ENCODE results near the gene RGS4.
"Not testable (repeated sequence)": the region's sequence is repeated elsewhere in the genome, so short reads cannot be mapped to it uniquely, and the experiment has no call there.

RGS4 gene

DNA sequence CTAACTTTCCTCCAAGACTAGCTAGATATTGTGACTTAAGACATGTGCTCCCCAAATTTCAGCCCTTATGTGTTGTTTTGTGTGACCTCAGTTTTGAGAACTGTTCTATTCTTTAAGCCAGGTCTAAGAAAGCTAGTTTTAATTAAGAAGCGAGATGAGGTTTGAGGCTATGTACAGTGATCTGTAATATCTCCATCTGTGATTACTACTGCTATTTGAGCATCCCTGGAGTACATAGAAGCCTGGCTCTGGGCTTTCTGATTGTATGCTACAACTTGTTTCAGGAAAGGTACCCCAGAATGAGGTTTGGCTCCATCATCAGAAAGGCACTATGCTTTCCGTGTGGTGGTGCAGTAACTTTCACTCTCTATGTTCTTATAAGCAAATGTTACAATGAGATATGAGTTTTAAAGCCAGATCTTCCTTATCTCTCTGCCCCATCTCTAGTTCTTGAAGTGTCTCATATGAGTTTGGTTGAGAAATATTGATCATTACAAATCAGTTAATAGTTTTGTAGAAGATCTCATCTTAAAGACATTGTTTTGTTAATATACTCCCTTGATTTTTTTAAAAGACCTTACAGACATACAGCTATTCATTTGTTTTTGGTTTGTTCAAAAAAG, 605 bp downstream of the RGS4 start:
- ATAC-seq (no peak), DNase-seq (no peak)

DNA sequence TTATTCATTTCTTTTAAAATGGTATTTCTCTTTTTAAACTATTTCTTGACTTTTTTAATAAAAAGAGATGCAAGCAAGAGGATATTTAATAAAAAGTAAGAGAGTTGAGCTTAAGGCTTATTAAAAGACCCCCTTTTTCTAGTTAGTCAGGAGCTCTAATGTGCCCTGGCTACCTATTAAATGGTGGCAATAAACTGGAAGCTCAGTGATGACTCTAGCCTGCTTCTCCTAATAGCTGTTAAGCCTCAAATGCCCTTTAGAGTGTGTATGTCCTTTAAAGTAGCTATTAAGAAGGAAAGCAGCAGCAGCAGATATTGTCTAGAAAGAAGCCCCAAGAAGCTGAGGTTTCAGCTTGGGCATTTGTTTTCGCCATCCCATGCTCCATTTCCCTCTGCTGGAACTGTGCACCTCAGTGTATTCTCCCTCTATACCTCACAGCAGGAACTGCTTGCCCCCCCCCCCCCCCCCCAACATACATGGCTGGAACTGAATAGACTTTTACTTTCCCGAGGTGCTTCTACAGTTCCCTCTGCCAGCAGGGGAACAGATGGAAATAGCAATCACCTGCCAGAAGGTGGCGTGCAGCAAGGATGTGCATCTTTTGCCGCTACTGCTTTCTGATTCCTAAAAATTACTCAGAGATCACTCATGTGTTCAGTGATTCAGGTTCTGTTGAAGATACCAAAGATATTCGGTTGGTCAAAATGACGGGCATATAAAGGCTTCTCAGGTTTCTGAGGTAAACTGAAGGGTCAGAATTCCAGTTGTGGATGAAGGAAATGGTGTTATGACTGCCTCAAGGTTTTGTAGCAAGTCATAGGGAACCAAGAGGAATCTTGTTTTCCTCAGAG, 2.5 kb downstream of the RGS4 start:
- DNase-seq, result peak; percentile 41
- no peak for ATAC-seq

DNA sequence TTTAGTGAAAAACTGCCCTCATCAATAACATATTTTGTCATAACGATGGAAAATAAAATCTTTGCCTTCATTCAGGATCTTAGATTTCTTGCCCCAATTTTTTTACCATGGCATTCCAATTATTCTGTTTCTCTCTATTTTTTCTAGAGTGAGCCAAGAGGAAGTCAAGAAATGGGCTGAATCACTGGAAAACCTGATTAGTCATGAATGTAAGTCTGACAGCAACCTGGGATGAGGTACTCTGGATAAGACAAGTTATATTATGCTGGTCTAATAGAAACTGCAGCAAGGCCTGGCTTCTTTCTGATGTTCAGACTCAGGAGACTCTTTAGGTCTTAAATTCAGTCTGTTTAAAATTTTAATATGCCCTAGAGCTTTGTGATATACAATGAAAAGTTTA, 3.5 kb downstream of the RGS4 start:
- no peak for DNase-seq
- ATAC-seq, result no peak

- ATAC-seq (no peak), DNase-seq (no peak)
Observed at GRCh38 chr1:163074004-163074403, 4.8 kb downstream of the RGS4 start.

DNA sequence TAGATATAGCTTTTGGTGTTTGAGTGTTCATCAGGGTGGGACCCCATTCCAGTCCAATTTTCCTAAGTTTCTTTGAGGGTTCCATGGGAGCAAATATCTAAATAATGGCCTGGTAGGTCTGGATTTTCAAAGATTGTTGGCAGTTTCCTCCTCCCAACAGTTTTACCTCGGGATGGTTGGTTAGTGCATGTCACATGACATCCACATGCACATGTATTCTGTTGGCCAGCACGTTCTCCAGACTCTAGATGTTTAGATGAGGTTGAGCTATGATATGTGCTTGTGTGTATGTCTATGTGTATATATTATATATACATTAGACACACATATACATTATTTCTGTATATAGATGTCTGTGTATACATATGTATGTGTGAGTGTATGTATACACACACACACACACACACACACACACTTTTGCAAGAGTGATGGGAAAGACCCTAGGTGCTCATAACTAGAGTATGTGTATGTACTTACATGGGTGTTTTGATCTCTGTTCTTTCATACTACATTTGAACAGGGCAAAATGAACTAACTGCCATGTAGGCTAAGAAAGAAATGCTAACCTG, 5.6 kb downstream of the RGS4 start:
- no peak for ATAC-seq

GRCh38 chr1:163076044-163076443, 6.9 kb downstream of the RGS4 start:
- no peak for ATAC-seq
- no peak for DNase-seq

More for the DNA sequence above, 5.6 kb downstream of the RGS4 start:
- no peak for DNase-seq

GRCh38 chr1:163076446-163076845, 7.3 kb downstream of the RGS4 start:
- no peak for ATAC-seq

DNA sequence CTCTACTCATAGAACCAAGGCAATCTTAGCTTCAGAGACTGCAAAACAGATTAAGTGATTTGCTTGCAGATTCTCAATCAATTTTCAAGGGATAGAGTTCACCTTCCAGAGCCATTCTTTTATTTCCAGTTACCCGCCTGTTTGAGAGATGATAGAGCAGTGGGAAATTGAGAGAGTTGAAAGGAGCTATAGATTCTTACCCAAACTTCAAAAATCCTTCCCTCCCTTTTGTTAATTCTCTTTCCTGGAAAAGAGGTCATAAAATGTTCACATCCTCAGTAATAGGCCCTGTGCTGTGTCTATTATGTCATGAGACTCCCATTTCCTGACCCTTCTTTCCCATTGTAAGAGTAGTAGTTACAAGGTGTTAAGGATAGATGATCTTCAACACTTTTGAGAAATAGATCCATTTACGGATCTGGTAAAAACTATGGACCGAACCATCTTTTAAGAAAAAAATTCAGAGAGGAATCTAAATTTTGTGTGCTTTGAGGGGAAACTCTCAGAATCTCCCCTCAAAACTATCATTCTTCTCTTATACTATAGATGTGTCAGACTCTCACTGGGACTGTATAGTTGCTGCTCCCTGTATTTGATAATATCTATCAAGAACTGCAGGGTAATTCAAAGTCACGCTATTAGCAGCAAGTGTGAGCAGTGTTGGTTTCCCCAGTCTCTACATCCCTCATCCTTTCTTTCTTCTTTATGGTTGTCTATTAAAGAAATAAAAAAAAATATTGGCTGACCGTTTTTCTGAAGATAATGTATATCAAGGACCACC, 8.0 kb downstream of the RGS4 start:
- ATAC-seq (no peak), DNase-seq (no peak)

More at GRCh38 chr1:163076446-163076845, 7.3 kb downstream of the RGS4 start:
- DNase-seq, result no peak

- DNase-seq (no peak), ATAC-seq (no peak)
Observed at GRCh38 chr1:163082971-163083370, 13.8 kb downstream of the RGS4 start.

GRCh38 chr1:163083690-163084089, 14.5 kb downstream of the RGS4 start:
- DNase-seq, result no peak
- ATAC-seq, result no peak

DNA sequence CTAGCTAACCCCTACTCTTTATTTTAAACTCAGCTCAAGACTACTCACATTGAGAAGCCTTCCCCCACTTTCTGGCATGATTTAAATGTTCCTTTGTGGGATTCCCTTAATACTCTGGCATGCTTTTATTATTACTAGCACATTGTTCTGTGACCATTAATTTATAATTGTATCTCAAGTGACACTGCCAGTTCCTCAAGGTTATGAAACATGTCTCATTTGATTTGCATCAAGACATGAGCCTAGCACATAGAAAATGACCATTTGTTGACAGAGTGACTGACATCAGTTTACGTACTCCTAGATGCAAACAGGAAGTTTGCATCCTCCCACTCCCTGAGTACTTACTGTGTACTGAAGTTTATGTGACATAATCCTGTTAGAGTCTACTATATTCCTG, 15.2 kb downstream of the RGS4 start:
- DNase-seq, result no peak

DNA sequence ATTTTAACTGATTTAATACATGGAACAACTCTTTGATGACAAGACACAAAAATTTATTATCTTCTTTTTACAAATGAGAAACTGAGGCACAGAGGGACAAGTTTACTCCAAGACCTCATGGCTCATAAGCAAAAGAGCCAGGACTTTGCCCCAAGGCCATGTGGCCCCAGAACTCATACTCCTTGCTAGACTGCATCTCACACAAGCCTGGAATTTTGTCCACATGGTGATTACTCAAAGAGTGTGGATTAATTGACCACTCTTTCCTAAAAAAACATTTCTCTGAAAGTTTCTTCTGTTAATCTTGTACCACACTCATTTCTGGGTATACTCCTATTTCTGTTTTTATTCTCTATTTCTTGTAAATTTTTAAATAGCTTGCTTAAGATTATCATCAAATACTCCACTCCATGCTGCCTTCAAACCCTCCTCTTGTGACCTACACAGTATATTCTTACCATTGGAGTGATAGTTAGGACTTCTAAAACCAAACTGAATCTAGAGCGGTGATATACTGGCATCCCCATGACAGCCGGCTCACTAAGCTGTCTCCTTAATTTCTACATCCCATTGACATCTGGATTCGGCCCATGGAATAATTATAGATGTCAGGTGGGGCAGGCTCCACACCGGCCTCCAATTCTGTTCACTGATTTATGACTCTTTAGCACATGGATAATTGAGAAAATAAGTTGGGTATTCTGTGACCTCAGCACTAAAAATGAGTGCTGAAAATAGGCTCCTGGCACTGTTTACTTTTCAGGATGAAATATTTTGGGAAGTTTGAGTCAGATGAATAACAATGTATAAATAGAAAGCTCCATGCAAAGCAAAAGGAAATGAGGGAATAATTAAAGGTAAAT, 16.1 kb downstream of the RGS4 start:
- DNase-seq, result no peak
- ATAC-seq, result no peak

More for the DNA sequence above, 15.2 kb downstream of the RGS4 start:
- ATAC-seq, result no peak

DNA sequence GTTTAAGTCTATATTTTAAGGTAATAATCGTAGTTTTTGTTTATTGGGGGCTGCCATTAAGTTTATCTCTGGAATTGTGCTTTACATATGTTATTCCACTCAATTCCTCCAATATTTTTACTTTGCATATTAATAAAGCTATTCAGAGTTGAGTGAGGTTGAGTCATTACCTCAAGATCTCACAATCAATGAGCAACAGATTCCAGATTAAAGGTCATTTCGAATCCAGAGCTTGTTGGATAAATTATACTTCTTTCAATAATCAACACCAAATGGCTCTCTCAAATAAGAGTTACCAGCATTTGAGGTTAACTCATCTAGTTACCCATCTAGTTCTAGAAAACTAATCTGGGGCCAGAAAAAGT, 16.7 kb downstream of the RGS4 start:
- ATAC-seq (no peak), DNase-seq (no peak)

- DNase-seq, ATAC-seq: not testable (repeated sequence)
Observed at GRCh38 chr1:163089117-163089516, 20.0 kb downstream of the RGS4 start.

GRCh38 chr1:163090321-163090945, 21.3 kb downstream of the RGS4 start:
- DNase-seq (no peak), ATAC-seq (no peak)

DNA sequence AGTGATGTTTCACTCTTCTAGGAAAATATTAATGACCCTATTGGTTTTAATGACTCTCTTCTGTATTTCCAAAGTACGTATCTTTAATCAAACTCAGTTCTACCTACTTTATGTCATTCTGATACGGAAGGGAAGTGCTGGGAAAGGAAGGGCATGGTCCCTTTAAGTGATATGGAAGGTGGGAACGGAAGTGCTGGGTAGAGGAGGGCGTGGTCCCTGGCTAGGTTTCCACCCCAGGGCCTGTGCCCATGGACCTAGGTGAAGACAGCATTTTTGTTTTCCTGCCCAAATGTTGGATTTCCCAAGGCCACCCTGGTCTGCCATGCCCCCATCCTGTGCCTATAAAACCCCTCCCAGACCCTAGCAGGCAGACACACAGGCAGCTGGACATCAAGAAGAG, 24.0 kb downstream of the RGS4 start:
- DNase-seq (no peak), ATAC-seq (no peak)

DNA sequence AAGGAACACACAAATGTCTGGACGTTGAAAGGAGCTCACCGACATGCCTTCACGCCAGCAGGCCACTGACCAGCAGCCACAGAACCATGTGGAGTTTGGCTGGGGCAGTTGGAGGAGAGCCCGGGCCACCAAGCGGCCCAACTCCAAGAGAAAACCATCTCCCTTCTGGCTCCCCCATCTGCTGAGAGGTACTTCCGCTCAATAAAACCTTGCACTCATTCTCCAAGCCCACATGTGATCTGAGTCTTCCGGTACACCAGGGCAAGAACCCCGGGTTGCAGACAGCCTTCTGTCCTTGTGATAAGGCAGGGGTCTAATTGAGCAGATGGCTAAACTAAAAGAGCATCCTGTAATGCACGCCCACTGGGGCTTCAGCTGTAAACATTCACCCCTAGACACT, 24.4 kb downstream of the RGS4 start:
- ATAC-seq (no peak), DNase-seq (no peak)

DNA sequence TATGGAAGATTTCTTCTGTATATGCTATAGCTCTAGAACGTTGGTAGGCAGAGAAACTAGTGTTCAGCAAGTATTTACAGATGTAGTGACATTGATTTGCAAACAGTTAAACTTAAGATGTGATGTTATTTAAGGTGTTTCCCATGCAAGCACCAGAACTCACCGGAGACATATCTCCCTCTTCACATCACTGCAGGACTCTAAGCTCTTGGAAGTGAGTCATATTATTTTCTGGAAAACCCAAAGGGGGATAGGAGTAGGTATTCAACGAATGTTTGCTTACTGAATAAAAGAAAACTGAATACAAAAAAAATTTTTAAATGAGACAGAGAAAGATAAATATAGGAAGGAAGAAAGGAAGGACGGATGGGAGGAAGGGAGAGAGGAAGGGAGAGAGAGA, 25.0 kb downstream of the RGS4 start:
- no peak for DNase-seq
- no peak for ATAC-seq

GRCh38 chr1:163094589-163094988, 25.4 kb downstream of the RGS4 start:
- no peak for ATAC-seq
- no peak for DNase-seq

DNA sequence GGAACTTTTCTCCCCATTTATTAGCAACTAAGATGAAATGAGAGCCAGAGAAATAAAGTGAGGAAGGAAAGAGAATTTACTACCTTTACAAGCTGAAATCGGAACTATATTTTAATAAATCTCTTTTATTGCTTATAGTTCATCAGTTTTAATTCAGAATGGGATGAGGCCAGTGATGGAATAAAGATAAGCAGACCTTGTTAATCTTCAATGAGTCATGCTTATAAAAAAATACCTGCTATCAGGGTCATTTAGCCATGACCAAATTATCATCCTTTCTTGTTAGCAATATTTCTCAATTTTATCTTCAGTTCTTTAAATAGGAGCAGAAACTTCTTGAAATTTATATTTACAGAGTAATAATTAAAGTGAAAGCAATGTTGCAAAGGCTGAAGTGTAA, 26.1 kb downstream of the RGS4 start:
- DNase-seq (no peak), ATAC-seq (no peak)

DNA sequence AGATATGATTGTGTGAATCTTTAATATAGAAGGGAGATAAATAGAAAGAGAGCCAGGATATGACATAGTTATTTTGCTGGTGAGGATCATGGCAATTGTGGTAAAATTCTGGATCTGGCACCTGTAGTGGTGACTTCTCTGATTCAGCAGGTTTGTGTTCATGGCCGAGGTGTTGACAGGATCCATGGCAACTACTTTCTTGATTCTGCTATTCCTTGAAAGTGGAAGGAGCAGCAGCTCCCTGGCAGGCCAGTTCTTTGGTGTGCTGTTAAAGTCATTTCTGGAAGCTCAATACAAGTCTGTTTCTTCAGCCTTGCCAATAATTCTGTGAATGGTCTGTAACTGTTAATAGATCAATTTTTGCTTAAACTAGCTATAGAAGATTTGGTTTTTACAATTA, 33.4 kb downstream of the RGS4 start:
- ATAC-seq (no peak), DNase-seq (no peak)

Measured in stimulated activated naive CD8-positive, alpha-beta T cell treated with anti-CD3 and anti-CD28 coated beads, Interleukin-15, Interleukin-2, amounts not matched to agents 100 U/mL and 50 U/mL, for 24 hours (primary cell).